Spleen (tissue), 11 donors: Measurements from ENCODE around the gene MTHFR. TPM values are rescaled to one million over a fixed set of nuclear protein-coding genes. Genes with fewer than 3 reads are reported as not detected.
A peak's percentile ranks its signal among the peaks of the same experiment; 100 is the strongest.

Experiments
- DNase-seq: peaks from one replicate; pipeline ENCODE4 v3.0.0-alpha.2; 2020
- H3K27ac ChIP-seq, 8 donors: fragments of 200-600 bp; sonication (generic) in 7 of 8; 1 replicate in 4 of 8; 2 replicates in 4 of 8; pipeline versions ENCODE4 v1.5.0 to v1.8.0; 2016 to 2021; ENCODE audit warnings: inconsistent platforms in 4 of 8, mild to moderate bottlenecking in 4 of 8, moderate library complexity in 1 of 8
- H3K27me3 ChIP-seq, 7 donors: fragments of 200-600 bp; sonication (generic) in 6 of 7; replicated peaks in 1 of 7; 1 replicate in 4 of 7; 2 replicates in 3 of 7; pipeline versions ENCODE4 v1.5.0 to v1.8.0; 2016 to 2021; ENCODE audit warnings: inconsistent platforms in 3 of 7, mild to moderate bottlenecking in 1 of 7
- H3K36me3 ChIP-seq, 6 donors: fragments of 200-600 bp; sonication (generic) in 5 of 6; 1 replicate in 4 of 6; 2 replicates in 2 of 6; pipeline versions ENCODE4 v1.5.0 to v1.8.0; 2016 to 2021; ENCODE audit warnings: inconsistent platforms in 2 of 6
- H3K4me1 ChIP-seq, 6 donors: fragments of 200-600 bp; sonication (generic) in 5 of 6; 1 replicate in 3 of 6; 2 replicates in 3 of 6; pipeline versions ENCODE4 v1.5.0 to v1.8.0; 2016 to 2021; ENCODE audit warnings: inconsistent platforms in 3 of 6
- H3K4me3 ChIP-seq, 8 donors: fragments of 200-600 bp; sonication (generic) in 7 of 8; 1 replicate in 4 of 8; 2 replicates in 4 of 8; pipeline versions ENCODE4 v1.5.0 to v1.8.0; 2016 to 2021; ENCODE audit warnings: inconsistent platforms in 4 of 8, mild to moderate bottlenecking in 4 of 8, moderate library complexity in 2 of 8
- H3K9me3 ChIP-seq, 8 donors: fragments of 200-600 bp; sonication (generic) in 7 of 8; 1 replicate in 4 of 8; 2 replicates in 4 of 8; pipeline versions ENCODE4 v1.5.0 to v1.8.0; 2016 to 2021; ENCODE audit warnings: inconsistent platforms in 4 of 8
- POLR2A ChIP-seq, 3 donors: fragments of 450-650 bp; IDR thresholded peaks; one replicate each; pipeline ENCODE4 v1.5.1; 2017; ENCODE audit warnings: antibody characterized with exemption in 3 of 3, mild to moderate bottlenecking in 1 of 3
- POLR2AphosphoS5 ChIP-seq, 3 donors: sonication (generic); formaldehyde crosslinking; IDR thresholded peaks; one replicate each; pipeline ENCODE4 v1.5.1; 2017; ENCODE audit warnings: antibody characterized with exemption in 3 of 3
- WGBS, 5 donors: extraction: QIAGEN DNeasy Blood & Tissue Kit in 3 of 5; methylation state at CpG; one replicate each; pipeline versions ENCODE4 v1.1.5 to v1.1.7; 2013 to 2018; 5-methylcytosine and 5-hydroxymethylcytosine counted together
- intact Hi-C: fragments of 100-400 bp; cut with DNase I; formaldehyde crosslinking; loops from one replicate; pipeline ENCODE4 v1.15.0; 2023; ENCODE audit warnings: low total_unique reads
- polyA plus RNA-seq, 3 donors: library from polyadenylated mRNA; stranded (reverse); fragments of 200-250 nt; gene quantifications; one replicate each; pipeline ENCODE4 v1.2.1, GENCODE V29; 2013
- total RNA-seq, 7 donors: library from RNA; depleted of rRNA in 3 of 7; stranded (reverse); fragments of >200 nt in 3 of 7; fragmentation: NEBNext Ultra II Directional in 4 of 7; extraction: Animal tissue kit (Norgen Biotek cat#: 25700) in 4 of 7; gene quantifications; one replicate each; pipeline versions ENCODE4 v1.1.0 to v1.2.1, GENCODE V29; 2016 to 2021
- TF ChIP-seq, protein P1 (sequence below), 11 experiments: fragments of 200-600 bp in 7 of 11; fragments of 450-650 bp in 4 of 11; sonication (generic) in 4 of 11; IDR thresholded peaks in 8 of 11; conservative IDR thresholded peaks in 3 of 11; 1 replicate in 7 of 11; 2 replicates in 4 of 11; pipeline versions ENCODE4 v1.4.0 to v1.8.0; 2016 to 2021; ENCODE audit warnings: antibody characterized with exemption in 11 of 11, inconsistent platforms in 4 of 11, mild to moderate bottlenecking in 1 of 11
- donor health status: healthy with polysubstance abuse.
- donor health status: DM: no; HTN: no; CAD: no; lungs with moderate emphysema.
- donor health status: DM: no; HTN: no; CAD: no.
- donor health status: Bipolar disorder and iron deficiency.
- donor health status: healthy.
- donor health status: DM: no; HTN: no; CAD: no.
- donor health status: DM: yes; HTN: yes; CAD: no.

MTHFR gene
- total and polyA plus RNA-seq, 10 donors: 6.7 to 79.8 (median 67.7) TPM

DNA sequence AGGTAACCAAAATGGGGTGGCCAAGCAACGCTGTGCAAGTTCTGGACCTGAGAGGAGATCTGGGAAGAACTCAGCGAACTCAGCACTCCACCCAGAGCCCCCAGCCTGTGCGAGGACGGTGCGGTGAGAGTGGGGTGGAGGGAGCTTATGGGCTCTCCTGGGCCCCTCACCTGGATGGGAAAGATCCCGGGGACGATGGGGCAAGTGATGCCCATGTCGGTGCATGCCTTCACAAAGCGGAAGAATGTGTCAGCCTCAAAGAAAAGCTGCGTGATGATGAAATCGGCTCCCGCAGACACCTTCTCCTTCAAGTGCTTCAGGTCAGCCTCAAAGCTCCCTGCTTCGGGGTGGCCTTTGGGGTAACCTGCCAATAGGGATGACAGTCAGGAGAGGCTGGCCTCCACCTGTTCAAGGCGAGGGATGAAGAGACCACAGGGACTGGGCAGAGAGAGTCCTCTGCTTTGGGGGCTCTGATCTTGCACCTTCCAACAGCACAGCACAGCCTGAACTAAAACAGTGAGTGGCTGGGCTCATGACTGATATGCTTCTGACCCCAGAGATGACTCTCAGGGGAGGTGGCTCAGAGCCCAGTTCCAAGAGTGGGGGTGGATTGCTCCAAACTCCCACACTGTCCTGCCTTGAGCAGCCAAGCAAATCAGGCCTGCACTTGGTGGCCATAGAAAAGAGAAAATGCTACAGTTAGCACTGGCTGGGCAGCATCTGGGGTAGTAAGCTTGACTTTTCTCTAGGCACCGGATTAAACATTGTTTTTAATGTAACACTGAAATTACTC lies 9.5 kb downstream of the MTHFR start:
- 93 to 94% (median 93%) methylated on average over 15 of the region's 15 CpGs for WGBS, 5 donors
- Histone ChIP-seq H3K4me3 (no peak overlapping the region), H3K9me3 (no peaks in the 10 kb centered on the region), H3K27me3 (no peaks in the 10 kb centered on the region), H3K27ac (peak overlapping the region in 7 of 8 donors; percentile 72 to 89 (median 82)), H3K4me1 (peaks cover 17 to 90% (median 57%) of the 10 kb centered on the region in 6 donors), H3K36me3 (peaks cover 4 to 99% (median 80%) of the 10 kb centered on the region in 6 donors)
- intact Hi-C loops: no loop called here
- DNase-seq: peak; percentile 59
- TF ChIP-seq POLR2A (IDR thresholded peaks at IDR 0.05): no peak
- peak; percentile 51 to 63 (median 51) for TF ChIP-seq POLR2AphosphoS5 (IDR thresholded peaks at IDR 0.05)
- TF ChIP-seq, protein P1, sequence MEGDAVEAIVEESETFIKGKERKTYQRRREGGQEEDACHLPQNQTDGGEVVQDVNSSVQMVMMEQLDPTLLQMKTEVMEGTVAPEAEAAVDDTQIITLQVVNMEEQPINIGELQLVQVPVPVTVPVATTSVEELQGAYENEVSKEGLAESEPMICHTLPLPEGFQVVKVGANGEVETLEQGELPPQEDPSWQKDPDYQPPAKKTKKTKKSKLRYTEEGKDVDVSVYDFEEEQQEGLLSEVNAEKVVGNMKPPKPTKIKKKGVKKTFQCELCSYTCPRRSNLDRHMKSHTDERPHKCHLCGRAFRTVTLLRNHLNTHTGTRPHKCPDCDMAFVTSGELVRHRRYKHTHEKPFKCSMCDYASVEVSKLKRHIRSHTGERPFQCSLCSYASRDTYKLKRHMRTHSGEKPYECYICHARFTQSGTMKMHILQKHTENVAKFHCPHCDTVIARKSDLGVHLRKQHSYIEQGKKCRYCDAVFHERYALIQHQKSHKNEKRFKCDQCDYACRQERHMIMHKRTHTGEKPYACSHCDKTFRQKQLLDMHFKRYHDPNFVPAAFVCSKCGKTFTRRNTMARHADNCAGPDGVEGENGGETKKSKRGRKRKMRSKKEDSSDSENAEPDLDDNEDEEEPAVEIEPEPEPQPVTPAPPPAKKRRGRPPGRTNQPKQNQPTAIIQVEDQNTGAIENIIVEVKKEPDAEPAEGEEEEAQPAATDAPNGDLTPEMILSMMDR (IDR thresholded peaks at IDR 0.05 in 8 of 11, conservative IDR thresholded peaks at IDR 0.05 in 3 of 11): no peak

DNA sequence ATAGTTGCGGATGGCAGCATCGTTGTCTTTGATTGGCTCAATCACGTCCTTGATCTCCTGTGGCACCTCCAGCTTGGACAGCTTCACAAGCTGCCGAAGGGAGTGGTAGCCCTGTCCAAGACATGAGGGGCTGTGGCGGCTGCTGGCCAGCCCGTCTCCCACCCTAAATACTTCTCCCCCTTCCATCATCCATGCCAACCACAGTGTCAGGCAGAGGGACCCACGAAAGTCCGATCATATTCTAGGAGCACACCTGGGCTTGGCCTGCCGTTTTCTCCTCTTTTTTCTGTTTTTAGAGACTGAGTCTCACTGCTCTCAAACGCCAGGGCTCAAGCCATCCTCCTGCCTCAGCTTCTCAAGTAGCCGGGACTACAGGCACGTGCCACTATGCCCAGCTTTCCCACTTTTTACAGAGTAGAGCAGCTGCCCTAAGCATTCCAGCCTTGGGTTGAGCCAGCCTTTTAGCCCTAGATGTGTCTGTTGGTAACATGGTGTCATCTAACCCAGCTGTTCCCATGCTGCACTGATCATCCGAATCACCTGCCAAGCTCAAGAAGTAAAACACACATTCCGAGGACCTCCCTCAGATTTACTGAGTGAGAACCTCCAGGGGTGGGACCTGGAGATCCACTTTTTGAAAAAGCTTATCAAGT lies 10.4 kb downstream of the MTHFR start:
- WGBS, 5 donors: 87 to 93% (median 91%) methylated on average over 12 to 14 of the region's 14 CpGs
- TF ChIP-seq POLR2A (IDR thresholded peaks at IDR 0.05) (no peak), POLR2AphosphoS5 (IDR thresholded peaks at IDR 0.05) (peak in 1 of 3 donors; percentile 16)
- Histone ChIP-seq H3K27me3 (no peaks in the 10 kb centered on the region), H3K27ac (peak overlapping the region in 7 of 8 donors; percentile 15 to 89 (median 82)), H3K9me3 (no peaks in the 10 kb centered on the region), H3K36me3 (peaks cover 4 to 99% (median 77%) of the 10 kb centered on the region in 6 donors), H3K4me3 (no peak overlapping the region), H3K4me1 (peaks cover 18 to 89% (median 58%) of the 10 kb centered on the region in 6 donors)
- peak; percentile 32 for DNase-seq
- intact Hi-C loops: no loop called here

DNA sequence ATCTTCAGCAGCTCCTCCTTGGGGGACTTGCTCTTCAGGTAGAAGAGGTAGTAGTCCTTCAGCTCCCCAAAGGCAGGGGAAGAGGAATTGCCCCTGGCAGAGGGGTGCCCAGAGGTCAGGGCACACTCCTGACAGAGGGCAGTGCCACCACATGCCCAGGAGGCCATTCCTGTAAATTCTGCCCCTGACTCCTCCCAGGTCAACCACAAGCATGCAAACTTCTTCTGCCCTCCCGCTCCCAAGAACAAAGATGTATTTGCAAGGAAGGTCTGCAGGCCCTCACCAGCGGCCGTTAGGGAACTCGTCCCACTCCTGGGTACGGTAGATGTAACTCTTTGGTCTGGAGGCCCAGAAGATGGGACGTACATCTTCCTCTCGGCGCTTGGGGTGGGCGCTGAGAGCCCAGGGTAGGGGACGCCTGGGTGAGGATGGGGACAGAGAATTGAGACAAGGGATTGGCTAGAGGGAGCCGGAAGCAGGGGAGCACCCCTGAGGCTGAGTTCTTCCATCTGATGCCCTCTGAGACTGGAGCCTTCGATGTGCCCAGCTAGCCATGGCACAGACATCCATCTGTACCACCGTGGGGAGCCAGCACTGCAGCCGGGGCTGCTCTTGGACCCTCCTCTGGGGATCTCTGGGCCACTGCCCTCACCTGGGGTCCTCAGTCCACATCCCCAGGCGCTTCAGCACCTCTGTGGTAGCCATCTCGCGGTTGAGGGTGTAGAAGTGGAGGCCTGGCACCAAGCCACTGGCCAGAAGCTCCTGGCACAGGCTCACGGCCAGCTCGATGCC lies 11.1 kb downstream of the MTHFR start:
- peak overlapping the region in 6 of 8 donors; percentile 27 to 89 (median 80) for H3K27ac ChIP-seq
- peaks cover 23 to 91% (median 62%) of the 10 kb centered on the region in 6 donors for H3K4me1 ChIP-seq

DNA sequence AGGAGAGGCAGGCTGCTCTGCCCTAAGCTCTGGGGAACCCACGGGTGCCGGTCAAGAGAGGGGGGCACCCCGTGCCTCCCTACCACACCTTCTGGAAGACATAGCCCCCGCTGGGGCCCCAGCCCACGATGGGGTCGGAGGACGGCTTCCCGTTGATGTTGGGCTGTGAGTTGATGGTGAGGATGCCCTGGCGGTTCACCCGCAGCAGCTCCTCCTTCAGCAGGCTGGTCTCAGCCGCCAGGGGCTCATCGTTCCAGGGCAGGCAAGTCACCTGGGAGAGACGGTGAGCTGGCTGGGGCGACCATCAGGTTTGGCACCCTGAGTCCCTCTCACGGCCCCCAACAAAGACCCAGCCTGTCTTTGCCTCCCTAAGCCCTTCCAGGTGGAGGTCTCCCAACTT lies 11.9 kb downstream of the MTHFR start:
- intact Hi-C loops: no loop called here
- no peaks in the 10 kb centered on the region for H3K9me3 ChIP-seq
- peaks cover 4 to 99% (median 69%) of the 10 kb centered on the region in 6 donors for H3K36me3 ChIP-seq
- DNase-seq: peak; percentile 66
- WGBS, 5 donors: 92 to 96% (median 94%) methylated on average over 9 to 15 of the region's 15 CpGs
- H3K4me3 ChIP-seq: no peak overlapping the region
- TF ChIP-seq, protein P1 (IDR thresholded peaks at IDR 0.05 in 8 of 11, conservative IDR thresholded peaks at IDR 0.05 in 3 of 11): no peak
- TF ChIP-seq POLR2A (IDR thresholded peaks at IDR 0.05) (no peak), POLR2AphosphoS5 (IDR thresholded peaks at IDR 0.05) (peak in 2 of 3 donors; percentile 6 to 48)
- peak overlapping the region in 6 of 8 donors; percentile 27 to 89 (median 80) for H3K27ac ChIP-seq
- H3K4me1 ChIP-seq: peaks cover 30 to 91% (median 67%) of the 10 kb centered on the region in 6 donors
- H3K27me3 ChIP-seq: no peaks in the 10 kb centered on the region

More for the DNA sequence above, 11.1 kb downstream of the MTHFR start:
- intact Hi-C loops: no loop called here
- peak; percentile 54 for DNase-seq
- H3K4me3 ChIP-seq: no peak overlapping the region
- 90 to 96% (median 95%) methylated on average over 12 to 19 of the region's 19 CpGs for WGBS, 5 donors
- TF ChIP-seq POLR2AphosphoS5 (IDR thresholded peaks at IDR 0.05): peak in 2 of 3 donors; percentile 22 to 62
- TF ChIP-seq POLR2A (IDR thresholded peaks at IDR 0.05): no peak
- TF ChIP-seq, protein P1 (IDR thresholded peaks at IDR 0.05 in 8 of 11, conservative IDR thresholded peaks at IDR 0.05 in 3 of 11): no peak
- H3K36me3 ChIP-seq: peaks cover 4 to 99% (median 76%) of the 10 kb centered on the region in 6 donors
- H3K27me3 ChIP-seq: no peaks in the 10 kb centered on the region
- no peaks in the 10 kb centered on the region for H3K9me3 ChIP-seq
